CD14-positive monocyte (primary cell): ENCODE data around the gene SELENOO. TPM values are rescaled to one million over a fixed set of nuclear protein-coding genes. Genes with fewer than 3 reads are reported as not detected.

Experiments used
- DNase-seq, 3 donors: peaks; one replicate each; pipeline ENCODE4 v3.0.0-alpha.2; 2011 to 2022
- H2AFZ ChIP-seq: 2 replicates; pipeline ENCODE4 v1.6.0; 2012; ENCODE audit warnings: mild to moderate bottlenecking, low read depth, low read length, inconsistent platforms; ENCODE audit not compliant: insufficient read depth, poor library complexity, severe bottlenecking
- H3K27ac ChIP-seq, 2 donors: 1 replicate in 1 of 2; 2 replicates in 1 of 2; pipeline ENCODE4 v1.5.1; 2012 to 2013; ENCODE audit warnings: low read length in 2 of 2, control low read depth in 1 of 2, inconsistent platforms in 1 of 2, low read depth in 1 of 2, mild to moderate bottlenecking in 1 of 2
- H3K27me3 ChIP-seq, 2 donors: one replicate each; pipeline versions ENCODE4 v1.6.0 to v1.6.1; 2011 to 2013; ENCODE audit warnings: low read length in 2 of 2; ENCODE audit not compliant: control insufficient read depth in 2 of 2, insufficient read depth in 2 of 2
- H3K36me3 ChIP-seq, 2 donors: replicated peaks in 1 of 2; 1 replicate in 1 of 2; 2 replicates in 1 of 2; pipeline versions ENCODE4 v1.5.1 to v1.6.1; 2012 to 2013; ENCODE audit warnings: low read length in 2 of 2, control low read depth in 1 of 2, inconsistent platforms in 1 of 2, mild to moderate bottlenecking in 1 of 2; ENCODE audit not compliant: insufficient read depth in 2 of 2, control insufficient read depth in 1 of 2
- H3K4me1 ChIP-seq, 2 donors: 1 replicate in 1 of 2; 2 replicates in 1 of 2; pipeline versions ENCODE4 v1.5.1 to v1.6.1; 2012 to 2013; ENCODE audit warnings: low read length in 2 of 2, control low read depth in 1 of 2, inconsistent platforms in 1 of 2, mild to moderate bottlenecking in 1 of 2, moderate library complexity in 1 of 2; ENCODE audit not compliant: insufficient read depth in 2 of 2, control insufficient read depth in 1 of 2
- H3K4me2 ChIP-seq: replicated peaks from 2 replicates; pipeline ENCODE3; 2012; ENCODE audit warnings: low read length, moderate library complexity, mild to moderate bottlenecking; ENCODE audit not compliant: poor library complexity, severe bottlenecking; ENCODE audit errors: extremely low read depth
- H3K4me3 ChIP-seq, 3 experiments: fragments of 200-600 bp in 1 of 3; sonication (generic) in 1 of 3; replicated peaks in 1 of 3; 1 replicate in 2 of 3; 2 replicates in 1 of 3; pipeline ENCODE4 v1.5.1; 2011 to 2013; ENCODE audit warnings: low read length in 3 of 3, mild to moderate bottlenecking in 3 of 3, control low read depth in 2 of 3, low read depth in 2 of 3, inconsistent platforms in 1 of 3, moderate library complexity in 1 of 3
- H3K79me2 ChIP-seq: 2 replicates; pipeline ENCODE4 v1.6.0; 2012; ENCODE audit warnings: mild to moderate bottlenecking, control low read depth, inconsistent platforms, low read length, moderate library complexity; ENCODE audit not compliant: insufficient read depth
- H3K9ac ChIP-seq: 2 replicates; pipeline ENCODE4 v1.6.0; 2017; ENCODE audit warnings: low read length, mild to moderate bottlenecking; ENCODE audit not compliant: insufficient read depth, poor library complexity, severe bottlenecking
- H3K9me3 ChIP-seq, 2 donors: replicated peaks in 1 of 2; 1 replicate in 1 of 2; 2 replicates in 1 of 2; pipeline versions ENCODE4 v1.5.1 to v1.6.1; 2012 to 2013; ENCODE audit warnings: low read length in 2 of 2, control low read depth in 1 of 2; ENCODE audit not compliant: control insufficient read depth in 1 of 2, insufficient read depth in 1 of 2
- H4K20me1 ChIP-seq: 2 replicates; pipeline ENCODE4 v1.6.0; 2012; ENCODE audit warnings: mild to moderate bottlenecking, low read length, control low read depth, moderate library complexity; ENCODE audit not compliant: insufficient read depth
- H3K27ac Mint-ChIP-seq, 7 donors: one replicate each; pipeline ENCODE4 v1.8.0; 2020; ENCODE audit warnings: mild to moderate bottlenecking in 7 of 7, mixed read lengths in 7 of 7, moderate library complexity in 6 of 7, inconsistent platforms in 2 of 7
- H3K27me3 Mint-ChIP-seq, 3 donors: one replicate each; pipeline ENCODE4 v1.8.0; 2021 to 2022; ENCODE audit warnings: low read depth in 3 of 3, mild to moderate bottlenecking in 3 of 3, mixed read lengths in 3 of 3, moderate library complexity in 3 of 3, inconsistent platforms in 1 of 3
- H3K36me3 Mint-ChIP-seq, 2 donors: one replicate each; pipeline ENCODE4 v1.8.0; 2020; ENCODE audit warnings: mixed read lengths in 2 of 2, inconsistent platforms in 1 of 2, mild to moderate bottlenecking in 1 of 2
- H3K4me1 Mint-ChIP-seq: one replicate; pipeline ENCODE4 v1.8.0; 2020; ENCODE audit warnings: mild to moderate bottlenecking, mixed read lengths
- H3K4me3 Mint-ChIP-seq, 2 donors: one replicate each; pipeline ENCODE4 v1.8.0; 2020; ENCODE audit warnings: mild to moderate bottlenecking in 2 of 2, mixed read lengths in 2 of 2, moderate library complexity in 1 of 2
- H3K9me3 Mint-ChIP-seq, 7 donors: one replicate each; pipeline ENCODE4 v1.8.0; 2020 to 2022; ENCODE audit warnings: mixed read lengths in 7 of 7, mild to moderate bottlenecking in 6 of 7, moderate library complexity in 6 of 7, inconsistent platforms in 2 of 7
- CTCF ChIP-seq: fragments of 200-600 bp; IDR thresholded peaks from one replicate; pipeline ENCODE4 v1.8.0; 2022; ENCODE audit warnings: antibody characterized with exemption, mild to moderate bottlenecking
- WGBS: methylation state at CpG from one replicate; pipeline ENCODE4 v1.1.5; 2013; ENCODE audit warnings: missing lambda C conversion rate; ENCODE audit not compliant: insufficient coverage; 5-methylcytosine and 5-hydroxymethylcytosine counted together
- intact Hi-C, 2 donors: fragments of 100-400 bp; cut with micrococcal nuclease; formaldehyde crosslinking; loops; one replicate each; pipeline versions ENCODE4 v1.15.0 to v1.15.1; 2023
- polyA plus RNA-seq, 3 donors: library from polyadenylated mRNA; depleted of rRNA in 1 of 3; unstranded in 2 of 3; stranded (reverse) in 1 of 3; fragments of 300-500 nt in 2 of 3; fragments of >200 nt in 1 of 3; fragmentation: Illumina TruSeq in 2 of 3; gene quantifications; 1 replicate in 2 of 3; 2 replicates in 1 of 3; pipeline ENCODE4 v1.2.3, GENCODE V29; 2012 to 2021

The SELENOO gene
- polyA plus RNA-seq, 3 donors: 2.7 to 76.9 (median 8.7) TPM

DNA sequence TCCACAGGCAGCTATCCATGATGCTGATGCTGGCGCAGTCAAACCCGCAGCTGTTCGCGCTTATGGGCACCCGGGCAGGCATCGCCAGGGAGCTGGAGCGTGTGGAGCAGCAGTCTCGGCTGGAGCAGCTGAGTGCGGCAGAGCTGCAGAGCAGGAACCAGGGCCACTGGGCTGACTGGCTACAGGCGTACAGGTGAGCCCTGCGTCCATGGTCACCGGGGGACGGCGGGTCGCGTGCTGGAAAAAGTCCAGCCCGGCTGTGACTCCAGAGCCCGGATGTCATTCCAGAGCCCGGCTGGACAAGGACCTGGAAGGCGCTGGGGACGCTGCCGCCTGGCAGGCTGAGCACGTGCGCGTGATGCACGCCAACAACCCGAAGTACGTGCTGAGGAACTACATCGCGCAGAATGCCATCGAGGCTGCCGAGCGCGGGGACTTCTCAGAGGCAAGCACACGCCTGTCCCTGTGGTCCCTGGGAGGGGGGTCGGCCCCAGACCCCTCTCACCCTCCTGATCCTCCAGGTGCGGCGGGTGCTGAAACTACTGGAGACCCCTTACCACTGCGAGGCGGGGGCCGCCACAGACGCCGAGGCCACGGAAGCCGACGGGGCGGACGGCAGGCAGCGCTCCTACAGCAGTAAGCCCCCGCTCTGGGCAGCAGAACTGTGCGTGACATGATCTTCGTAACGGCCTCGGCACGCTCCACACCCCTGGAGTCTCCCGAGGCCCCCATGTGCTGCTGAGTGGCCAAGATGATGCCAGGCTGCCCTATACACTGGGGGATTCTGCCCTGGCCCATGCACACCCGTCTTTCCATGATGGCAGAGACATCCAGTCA is 16.1 kb downstream of the SELENOO start:
- peaks cover 68 to 94% of the 10 kb centered on the region in 2 donors for H3K36me3 Mint-ChIP-seq
- intact Hi-C loops: no loop called here
- no peak overlapping the region for H2AFZ ChIP-seq
- no peaks in the 10 kb centered on the region for H3K27me3 ChIP-seq
- no peak overlapping the region for H3K9ac ChIP-seq
- 97% methylated on average over 50 of the region's 57 CpGs for WGBS
- H3K4me2 ChIP-seq: no peak overlapping the region
- H3K4me1 Mint-ChIP-seq: peaks cover 6% of the 10 kb centered on the region
- peaks cover 88% of the 10 kb centered on the region for H4K20me1 ChIP-seq
- H3K79me2 ChIP-seq: peaks cover 38% of the 10 kb centered on the region
- no peak overlapping the region for H3K4me3 ChIP-seq
- no peak for TF ChIP-seq CTCF
- H3K4me1 ChIP-seq: peaks cover 0 to 9% of the 10 kb centered on the region in 2 donors
- peaks cover 86 to 90% of the 10 kb centered on the region in 2 donors for H3K36me3 ChIP-seq
- no peaks in the 10 kb centered on the region for H3K9me3 ChIP-seq
- H3K27me3 Mint-ChIP-seq: no peaks in the 10 kb centered on the region
- H3K27ac ChIP-seq: no peak overlapping the region
- H3K27ac Mint-ChIP-seq: no peak overlapping the region
- DNase-seq: no peak
- H3K9me3 Mint-ChIP-seq: no peaks in the 10 kb centered on the region
- H3K4me3 Mint-ChIP-seq: no peak overlapping the region

GRCh38 chr22:50217543-50218152 is 16.8 kb downstream of the SELENOO start:
- Histone ChIP-seq H3K27me3 (no peaks in the 10 kb centered on the region), H2AFZ (no peak overlapping the region), H3K4me3 (no peak overlapping the region), H3K9ac (no peak overlapping the region), H3K36me3 (peaks cover 86 to 90% of the 10 kb centered on the region in 2 donors), H3K9me3 (no peaks in the 10 kb centered on the region), H3K79me2 (peaks cover 31% of the 10 kb centered on the region), H3K4me1 (peaks cover 0 to 9% of the 10 kb centered on the region in 2 donors), H3K4me2 (no peak overlapping the region), H3K27ac (no peak overlapping the region), H4K20me1 (peaks cover 81% of the 10 kb centered on the region)
- intact Hi-C loops: no loop called here
- H3K4me1 Mint-ChIP-seq: peaks cover 6% of the 10 kb centered on the region
- no peak for DNase-seq
- peaks cover 66 to 94% of the 10 kb centered on the region in 2 donors for H3K36me3 Mint-ChIP-seq
- no peaks in the 10 kb centered on the region for H3K27me3 Mint-ChIP-seq
- 91% methylated on average over 18 of the region's 21 CpGs for WGBS
- no peak overlapping the region for H3K4me3 Mint-ChIP-seq
- H3K27ac Mint-ChIP-seq: no peak overlapping the region
- H3K9me3 Mint-ChIP-seq: no peaks in the 10 kb centered on the region
- TF ChIP-seq CTCF: no peak
